HFF-Myc (cell line): ENCODE measurements around the gene MED27.

Source experiments
- DNase-seq: peaks from one replicate; pipeline ENCODE4 v3.0.0-alpha.2; 2011; ENCODE audit warnings: low read depth; ENCODE audit errors: extremely low read depth
- H3K4me3 ChIP-seq: replicated peaks from 2 replicates; pipeline ENCODE4 v1.5.1; 2011; ENCODE audit warnings: low read depth, mild to moderate bottlenecking, control low read depth, low read length
- TF ChIP-seq, protein P1 (sequence below): IDR thresholded peaks from 2 replicates; pipeline ENCODE4 v1.5.1; 2012; ENCODE audit warnings: mild to moderate bottlenecking, low read depth, low read length, control low read depth; ENCODE audit errors: missing control alignments

The MED27 gene

DNA sequence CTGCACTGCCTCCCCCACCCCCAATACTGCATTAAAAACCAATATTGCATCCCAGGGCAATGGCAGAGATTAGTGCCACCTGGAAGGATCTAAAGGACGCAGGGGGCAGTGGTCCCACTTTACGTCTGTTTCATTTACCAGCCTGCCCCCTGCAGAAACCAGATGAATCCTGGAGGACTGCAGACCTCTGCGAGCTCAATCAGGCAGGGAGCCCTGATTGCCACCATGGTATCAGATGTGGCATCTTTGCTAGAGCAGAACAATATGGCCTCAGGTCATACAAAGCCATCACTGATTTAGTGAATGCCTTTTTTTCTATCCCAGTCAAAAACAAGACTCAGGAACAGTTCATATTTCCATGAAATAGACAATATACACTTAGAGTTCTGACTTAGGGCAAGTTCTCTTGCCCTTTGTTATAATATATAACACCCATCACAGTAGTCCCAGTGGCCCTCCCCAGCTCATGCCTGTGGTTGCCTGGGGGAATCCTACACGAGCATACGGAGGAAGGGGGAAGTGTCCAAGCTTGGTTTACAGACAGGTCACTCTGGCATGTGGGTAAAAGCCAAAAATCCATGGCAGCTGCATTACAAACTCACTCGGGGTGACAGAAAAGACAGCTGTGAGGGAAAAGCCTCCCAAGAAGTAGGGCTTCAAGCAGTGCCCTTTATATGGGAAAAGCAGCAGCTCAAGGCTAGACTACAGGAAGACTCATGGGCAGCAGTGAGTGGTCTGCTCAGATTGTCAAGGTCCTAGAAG is 85.1 kb downstream of the MED27 start:
- TF ChIP-seq, protein P1, sequence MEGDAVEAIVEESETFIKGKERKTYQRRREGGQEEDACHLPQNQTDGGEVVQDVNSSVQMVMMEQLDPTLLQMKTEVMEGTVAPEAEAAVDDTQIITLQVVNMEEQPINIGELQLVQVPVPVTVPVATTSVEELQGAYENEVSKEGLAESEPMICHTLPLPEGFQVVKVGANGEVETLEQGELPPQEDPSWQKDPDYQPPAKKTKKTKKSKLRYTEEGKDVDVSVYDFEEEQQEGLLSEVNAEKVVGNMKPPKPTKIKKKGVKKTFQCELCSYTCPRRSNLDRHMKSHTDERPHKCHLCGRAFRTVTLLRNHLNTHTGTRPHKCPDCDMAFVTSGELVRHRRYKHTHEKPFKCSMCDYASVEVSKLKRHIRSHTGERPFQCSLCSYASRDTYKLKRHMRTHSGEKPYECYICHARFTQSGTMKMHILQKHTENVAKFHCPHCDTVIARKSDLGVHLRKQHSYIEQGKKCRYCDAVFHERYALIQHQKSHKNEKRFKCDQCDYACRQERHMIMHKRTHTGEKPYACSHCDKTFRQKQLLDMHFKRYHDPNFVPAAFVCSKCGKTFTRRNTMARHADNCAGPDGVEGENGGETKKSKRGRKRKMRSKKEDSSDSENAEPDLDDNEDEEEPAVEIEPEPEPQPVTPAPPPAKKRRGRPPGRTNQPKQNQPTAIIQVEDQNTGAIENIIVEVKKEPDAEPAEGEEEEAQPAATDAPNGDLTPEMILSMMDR = no peak
- H3K4me3 ChIP-seq = no peak overlapping the region
- DNase-seq = no peak

DNA sequence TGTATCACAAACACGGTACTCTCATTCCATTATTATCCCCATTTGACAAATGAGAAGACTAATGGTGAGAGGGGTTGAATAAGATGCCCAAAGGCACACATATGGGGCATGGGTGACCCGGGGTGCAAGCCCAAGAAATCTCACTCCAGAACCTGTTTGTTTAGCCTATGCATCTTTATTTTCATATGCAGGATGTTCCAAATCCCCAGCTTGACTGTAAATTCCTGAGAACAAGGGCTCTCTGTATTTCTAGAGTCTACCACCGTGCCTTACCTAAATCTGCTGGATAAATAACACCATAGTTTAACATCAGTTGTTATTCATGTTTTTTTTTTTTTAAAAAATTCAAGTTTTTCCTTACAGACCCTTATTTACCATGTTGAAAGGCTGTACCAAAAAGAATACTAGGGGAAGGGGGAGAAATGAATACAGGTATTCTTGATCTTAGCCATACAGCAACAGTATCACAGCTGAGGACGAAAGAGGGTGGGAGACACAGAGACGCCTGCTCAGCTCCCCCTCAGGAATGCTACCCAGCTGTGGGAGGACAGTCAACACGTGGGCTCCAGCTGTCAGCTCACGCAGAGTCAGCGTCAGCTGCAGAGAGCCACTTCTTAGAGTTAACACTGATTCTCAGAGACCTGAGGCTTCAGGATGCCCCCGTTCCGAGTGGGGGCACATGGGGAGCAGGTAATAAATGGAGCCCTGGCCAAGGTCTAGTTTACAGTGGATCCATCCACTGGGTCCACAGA is 86.6 kb downstream of the MED27 start:
- DNase-seq = no peak
- TF ChIP-seq, protein P1 = no peak
- H3K4me3 ChIP-seq = no peak overlapping the region

DNA sequence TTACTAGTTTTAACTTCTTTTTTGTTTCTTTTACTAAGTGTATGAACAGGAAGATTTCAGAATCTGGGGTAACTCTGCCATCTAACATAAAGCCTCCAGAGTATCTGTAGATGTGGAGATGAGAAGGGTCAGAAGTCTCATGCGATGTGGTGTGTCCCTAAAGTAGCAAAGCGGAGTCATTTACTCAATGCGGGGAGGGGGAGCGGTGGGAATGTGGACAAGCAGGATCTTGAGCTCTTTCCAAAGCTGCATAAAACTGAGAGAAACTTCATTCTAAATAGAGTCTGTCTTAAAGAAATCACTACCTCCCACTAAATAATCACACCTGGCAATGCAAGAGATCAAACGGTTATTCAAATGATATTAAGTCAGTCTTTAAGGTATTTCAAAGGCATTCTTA is 92.4 kb downstream of the MED27 start:
- TF ChIP-seq, protein P1 = no peak
- no peak overlapping the region for H3K4me3 ChIP-seq
- DNase-seq = no peak

DNA sequence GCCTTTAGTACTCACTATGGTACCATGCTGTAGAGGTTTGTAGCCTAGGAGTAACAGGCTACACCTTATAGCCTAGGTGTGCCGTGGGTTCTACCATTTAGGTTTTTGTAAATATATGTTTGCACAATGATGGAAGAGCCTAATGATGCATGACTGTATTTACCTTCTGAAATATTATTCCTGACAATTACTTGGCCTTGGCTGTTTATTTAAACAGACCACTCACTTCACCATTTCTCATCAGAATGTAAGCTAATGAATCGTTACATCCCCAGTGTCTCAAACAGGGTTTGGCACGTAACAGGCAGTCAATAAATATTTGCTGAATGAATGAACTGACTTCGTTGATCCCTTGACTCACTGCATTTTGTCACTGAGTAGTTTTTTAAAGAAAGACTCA is 93.1 kb downstream of the MED27 start:
- H3K4me3 ChIP-seq = no peak overlapping the region
- TF ChIP-seq, protein P1 = no peak
- no peak for DNase-seq

DNA sequence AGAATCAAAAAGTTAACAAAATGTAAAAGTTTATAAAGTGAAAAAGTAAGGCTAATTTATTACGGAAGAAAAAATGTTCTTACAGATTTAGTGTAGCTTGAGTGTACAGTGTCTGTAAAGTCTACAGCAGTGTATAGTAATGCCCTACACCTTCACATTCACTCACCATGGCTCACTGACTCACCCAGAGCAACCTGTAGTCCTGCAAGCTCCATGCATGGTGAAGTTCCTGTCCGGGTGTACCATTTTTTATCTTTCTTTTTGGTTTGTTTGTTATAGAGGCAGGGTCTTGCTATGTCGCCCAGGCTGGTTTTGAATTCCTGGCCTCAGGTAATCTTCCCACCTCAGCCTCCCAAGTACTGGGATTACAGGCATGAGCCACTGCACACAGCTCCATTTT is 93.6 kb downstream of the MED27 start:
- no peak for DNase-seq
- TF ChIP-seq, protein P1 = no peak
- no peak overlapping the region for H3K4me3 ChIP-seq

DNA sequence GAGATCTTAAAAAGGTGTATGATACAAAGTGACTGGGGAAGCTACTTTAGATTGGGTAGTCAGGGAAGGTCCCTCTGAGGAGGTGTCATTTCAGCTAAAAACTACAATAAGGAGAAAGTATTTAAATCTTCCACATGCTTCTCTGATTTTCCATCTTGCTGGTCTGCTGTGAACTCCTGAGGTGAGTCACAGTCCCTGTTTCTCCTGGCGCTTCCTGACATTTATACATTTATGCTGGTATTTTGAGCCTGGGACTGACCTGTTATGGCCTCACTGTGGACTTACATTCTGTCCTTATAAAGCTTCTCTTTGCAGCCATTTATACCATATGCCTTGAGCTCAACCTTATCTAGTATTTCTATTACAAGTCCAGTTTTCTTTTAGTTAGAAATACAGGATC is 95.1 kb downstream of the MED27 start:
- H3K4me3 ChIP-seq = no peak overlapping the region
- no peak for DNase-seq
- TF ChIP-seq, protein P1 = no peak
